ENCODE data around the gene RRP1.

The RRP1 gene

GRCh38 chr21:43812957-43813655 is 23.7 kb downstream of the RRP1 start:
- H3K4me1 ChIP-seq (ENCODE audit: control insufficient read depth, insufficient read depth, low read length, poor library complexity, severe bottlenecking), result no peaks in the 10 kb centered on the region
- H3K4me3 ChIP-seq (ENCODE audit: extremely low read depth, insufficient read depth, low read length, poor library complexity, severe bottlenecking), result no peak overlapping the region
- no peak overlapping the region for H3K27ac ChIP-seq (ENCODE audit: low read depth, low read length, severe bottlenecking)
- WGBS, 2 experiments (ENCODE audit: insufficient coverage in 2 of 2), result 86 to 98% methylated on average over 8 to 15 of the region's 19 CpGs
- H3K36me3 ChIP-seq (ENCODE audit: control insufficient read depth, insufficient read depth, low read length), result no peaks in the 10 kb centered on the region
- H3K9me3 ChIP-seq (ENCODE audit: control insufficient read depth, low read length), result no peaks in the 10 kb centered on the region

GRCh38 chr21:43813656-43813980 is 24.2 kb downstream of the RRP1 start:
- no peak overlapping the region for H3K27ac ChIP-seq (ENCODE audit: low read depth, low read length, severe bottlenecking)
- H3K9me3 ChIP-seq (ENCODE audit: control insufficient read depth, low read length), result no peaks in the 10 kb centered on the region
- WGBS, 2 experiments (ENCODE audit: insufficient coverage in 2 of 2), result 81 to 93% methylated on average over 3 of the region's 5 CpGs
- H3K4me3 ChIP-seq (ENCODE audit: extremely low read depth, insufficient read depth, low read length, poor library complexity, severe bottlenecking), result no peak overlapping the region
- H3K4me1 ChIP-seq (ENCODE audit: control insufficient read depth, insufficient read depth, low read length, poor library complexity, severe bottlenecking), result no peaks in the 10 kb centered on the region
- no peaks in the 10 kb centered on the region for H3K36me3 ChIP-seq (ENCODE audit: control insufficient read depth, insufficient read depth, low read length)

GRCh38 chr21:43814215-43815106 is 25.1 kb downstream of the RRP1 start:
- H3K27ac ChIP-seq (ENCODE audit: low read depth, low read length, severe bottlenecking), result no peak overlapping the region
- no peaks in the 10 kb centered on the region for H3K9me3 ChIP-seq (ENCODE audit: control insufficient read depth, low read length)
- WGBS, 2 experiments (ENCODE audit: insufficient coverage in 2 of 2), result 82 to 84% methylated on average over 14 to 25 of the region's 28 CpGs

DNA sequence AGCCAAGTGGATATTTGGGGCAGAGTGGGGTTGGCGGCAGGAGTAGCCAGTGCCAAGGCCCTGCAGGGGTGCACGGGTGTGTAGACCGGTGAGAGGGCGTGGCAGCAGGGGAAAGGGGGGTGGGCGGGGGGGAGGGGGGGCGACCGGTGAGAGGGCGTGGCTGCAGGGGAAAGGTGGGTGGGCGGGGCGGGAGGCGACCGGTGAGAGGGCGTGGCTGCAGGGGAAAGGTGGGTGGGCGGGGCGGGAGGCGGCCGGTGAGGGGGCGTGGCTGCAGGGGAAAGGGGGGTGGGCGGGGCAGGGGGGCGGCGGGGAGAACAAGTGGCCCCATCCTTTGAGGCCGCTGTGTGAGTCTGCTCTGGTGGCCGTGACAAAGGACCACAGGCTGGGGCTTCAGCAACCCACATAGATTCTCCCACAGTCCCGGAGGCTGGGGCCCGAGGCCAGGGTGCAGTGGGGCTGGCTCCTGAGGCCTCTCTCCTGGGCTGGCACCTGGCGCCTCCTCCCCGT is 25.8 kb downstream of the RRP1 start:
- 65 to 68% methylated on average over 3 to 4 of the region's 27 CpGs for WGBS, 2 experiments (ENCODE audit: insufficient coverage in 2 of 2)
- H3K36me3 ChIP-seq (ENCODE audit: control insufficient read depth, insufficient read depth, low read length), result no peaks in the 10 kb centered on the region
- no peaks in the 10 kb centered on the region for H3K9me3 ChIP-seq (ENCODE audit: control insufficient read depth, low read length)
- no peak overlapping the region for H3K27ac ChIP-seq (ENCODE audit: low read depth, low read length, severe bottlenecking)
- H3K4me3 ChIP-seq (ENCODE audit: extremely low read depth, insufficient read depth, low read length, poor library complexity, severe bottlenecking), result no peak overlapping the region
- no peaks in the 10 kb centered on the region for H3K4me1 ChIP-seq (ENCODE audit: control insufficient read depth, insufficient read depth, low read length, poor library complexity, severe bottlenecking)

More at GRCh38 chr21:43814215-43815106, 25.1 kb downstream of the RRP1 start:
- Histone ChIP-seq H3K4me1 (ENCODE audit: control insufficient read depth, insufficient read depth, low read length, poor library complexity, severe bottlenecking) (no peaks in the 10 kb centered on the region), H3K4me3 (ENCODE audit: extremely low read depth, insufficient read depth, low read length, poor library complexity, severe bottlenecking) (no peak overlapping the region), H3K36me3 (ENCODE audit: control insufficient read depth, insufficient read depth, low read length) (no peaks in the 10 kb centered on the region)

- Histone ChIP-seq H3K36me3 (ENCODE audit: control insufficient read depth, insufficient read depth, low read length) (no peaks in the 10 kb centered on the region), H3K4me3 (ENCODE audit: extremely low read depth, insufficient read depth, low read length, poor library complexity, severe bottlenecking) (no peak overlapping the region), H3K9me3 (ENCODE audit: control insufficient read depth, low read length) (no peaks in the 10 kb centered on the region), H3K27ac (ENCODE audit: low read depth, low read length, severe bottlenecking) (no peak overlapping the region), H3K4me1 (ENCODE audit: control insufficient read depth, insufficient read depth, low read length, poor library complexity, severe bottlenecking) (no peaks in the 10 kb centered on the region)
- WGBS, 2 experiments (ENCODE audit: insufficient coverage in 2 of 2), result 92 to 97% methylated on average over 11 to 15 of the region's 15 CpGs
These were observed 26.6 kb downstream of the RRP1 start for GRCh38 chr21:43815991-43816390.

GRCh38 chr21:43816611-43817071 is 27.3 kb downstream of the RRP1 start:
- Histone ChIP-seq H3K27ac (ENCODE audit: low read depth, low read length, severe bottlenecking) (no peak overlapping the region), H3K36me3 (ENCODE audit: control insufficient read depth, insufficient read depth, low read length) (no peaks in the 10 kb centered on the region), H3K9me3 (ENCODE audit: control insufficient read depth, low read length) (no peaks in the 10 kb centered on the region), H3K4me1 (ENCODE audit: control insufficient read depth, insufficient read depth, low read length, poor library complexity, severe bottlenecking) (no peaks in the 10 kb centered on the region), H3K4me3 (ENCODE audit: extremely low read depth, insufficient read depth, low read length, poor library complexity, severe bottlenecking) (no peak overlapping the region)
- 86 to 87% methylated on average over 11 of the region's 14 CpGs for WGBS, 2 experiments (ENCODE audit: insufficient coverage in 2 of 2)

DNA sequence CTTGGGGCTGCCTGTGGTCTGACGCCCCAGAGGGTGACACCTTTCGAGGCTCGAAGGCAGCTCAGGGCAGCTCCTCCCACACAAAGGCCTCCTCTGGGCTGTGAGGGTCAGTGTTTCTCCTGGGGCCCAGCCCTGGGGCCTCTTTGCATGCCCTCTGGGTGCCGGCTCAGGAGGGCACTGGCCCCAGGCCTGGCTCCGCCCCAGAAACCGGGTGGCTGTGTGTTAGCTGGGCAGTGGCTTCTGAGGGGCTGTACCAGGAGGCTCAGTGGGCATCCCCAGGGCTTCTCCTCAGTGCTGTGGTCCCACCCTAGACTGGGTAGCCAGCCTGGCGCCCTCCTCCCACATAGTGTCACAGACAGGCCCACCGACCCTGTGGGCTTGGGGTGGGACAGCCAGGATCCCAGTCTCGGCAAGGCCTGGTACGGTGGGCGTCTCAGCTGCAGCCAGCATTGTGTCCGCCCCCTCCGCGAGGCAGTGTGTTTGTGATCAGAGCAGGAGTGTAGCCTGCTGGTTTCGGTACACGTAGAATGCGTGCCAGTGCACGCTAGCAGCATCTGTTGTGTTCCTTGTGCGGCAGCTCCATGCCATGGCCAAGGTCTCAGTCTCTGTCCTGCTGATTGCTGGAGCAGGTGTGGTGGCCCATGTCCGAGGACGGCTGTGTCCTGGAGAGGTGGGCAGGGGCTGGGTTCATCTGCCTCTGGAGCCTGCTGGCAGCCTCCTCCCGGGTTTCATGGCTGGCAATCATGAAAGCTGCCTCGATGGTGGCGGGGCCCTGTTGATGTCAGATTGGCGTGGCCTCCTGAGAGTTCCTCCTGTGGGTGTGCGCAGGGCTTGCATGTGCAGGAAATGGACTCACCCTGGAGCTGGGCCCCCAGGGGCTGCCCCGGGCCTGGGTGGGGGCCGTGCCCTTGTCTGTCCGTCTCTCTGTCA is 28.0 kb downstream of the RRP1 start:
- no peak overlapping the region for H3K27ac ChIP-seq (ENCODE audit: low read depth, low read length, severe bottlenecking)
- no peaks in the 10 kb centered on the region for H3K36me3 ChIP-seq (ENCODE audit: control insufficient read depth, insufficient read depth, low read length)
- 89 to 90% methylated on average over 25 to 28 of the region's 29 CpGs for WGBS, 2 experiments (ENCODE audit: insufficient coverage in 2 of 2)
- H3K4me1 ChIP-seq (ENCODE audit: control insufficient read depth, insufficient read depth, low read length, poor library complexity, severe bottlenecking), result no peaks in the 10 kb centered on the region
- no peak overlapping the region for H3K4me3 ChIP-seq (ENCODE audit: extremely low read depth, insufficient read depth, low read length, poor library complexity, severe bottlenecking)
- H3K9me3 ChIP-seq (ENCODE audit: control insufficient read depth, low read length), result no peaks in the 10 kb centered on the region

GRCh38 chr21:43818685-43819084 is 29.3 kb downstream of the RRP1 start:
- H3K4me3 ChIP-seq (ENCODE audit: extremely low read depth, insufficient read depth, low read length, poor library complexity, severe bottlenecking), result no peak overlapping the region
- no peaks in the 10 kb centered on the region for H3K4me1 ChIP-seq (ENCODE audit: control insufficient read depth, insufficient read depth, low read length, poor library complexity, severe bottlenecking)
- no peaks in the 10 kb centered on the region for H3K9me3 ChIP-seq (ENCODE audit: control insufficient read depth, low read length)
- H3K27ac ChIP-seq (ENCODE audit: low read depth, low read length, severe bottlenecking), result no peak overlapping the region
- H3K36me3 ChIP-seq (ENCODE audit: control insufficient read depth, insufficient read depth, low read length), result no peaks in the 10 kb centered on the region
- 71 to 76% methylated on average over 2 to 3 of the region's 3 CpGs for WGBS, 2 experiments (ENCODE audit: insufficient coverage in 2 of 2)

GRCh38 chr21:43819511-43820405 is 30.4 kb downstream of the RRP1 start:
- no peak overlapping the region for H3K27ac ChIP-seq (ENCODE audit: low read depth, low read length, severe bottlenecking)
- no peak overlapping the region for H3K4me3 ChIP-seq (ENCODE audit: extremely low read depth, insufficient read depth, low read length, poor library complexity, severe bottlenecking)
- H3K4me1 ChIP-seq (ENCODE audit: control insufficient read depth, insufficient read depth, low read length, poor library complexity, severe bottlenecking), result no peaks in the 10 kb centered on the region
- 88 to 93% methylated on average over 25 of the region's 25 CpGs for WGBS, 2 experiments (ENCODE audit: insufficient coverage in 2 of 2)
- H3K36me3 ChIP-seq (ENCODE audit: control insufficient read depth, insufficient read depth, low read length), result no peaks in the 10 kb centered on the region
- no peaks in the 10 kb centered on the region for H3K9me3 ChIP-seq (ENCODE audit: control insufficient read depth, low read length)
